HG02759 (cell line): ENCODE measurements around the gene GRK7.
A peak's percentile ranks its signal among the peaks of the same experiment; 100 is the strongest.

Experiments used
- ATAC-seq: cut with Tn5 transposase; IDR thresholded peaks from one replicate; pipeline ENCODE4 v1.9.1; 2021; ENCODE audit warnings: mild to moderate bottlenecking, moderate library complexity; ENCODE audit not compliant: unreplicated experiment

Gene GRK7, protein sequence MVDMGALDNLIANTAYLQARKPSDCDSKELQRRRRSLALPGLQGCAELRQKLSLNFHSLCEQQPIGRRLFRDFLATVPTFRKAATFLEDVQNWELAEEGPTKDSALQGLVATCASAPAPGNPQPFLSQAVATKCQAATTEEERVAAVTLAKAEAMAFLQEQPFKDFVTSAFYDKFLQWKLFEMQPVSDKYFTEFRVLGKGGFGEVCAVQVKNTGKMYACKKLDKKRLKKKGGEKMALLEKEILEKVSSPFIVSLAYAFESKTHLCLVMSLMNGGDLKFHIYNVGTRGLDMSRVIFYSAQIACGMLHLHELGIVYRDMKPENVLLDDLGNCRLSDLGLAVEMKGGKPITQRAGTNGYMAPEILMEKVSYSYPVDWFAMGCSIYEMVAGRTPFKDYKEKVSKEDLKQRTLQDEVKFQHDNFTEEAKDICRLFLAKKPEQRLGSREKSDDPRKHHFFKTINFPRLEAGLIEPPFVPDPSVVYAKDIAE (N-terminal part only)

DNA sequence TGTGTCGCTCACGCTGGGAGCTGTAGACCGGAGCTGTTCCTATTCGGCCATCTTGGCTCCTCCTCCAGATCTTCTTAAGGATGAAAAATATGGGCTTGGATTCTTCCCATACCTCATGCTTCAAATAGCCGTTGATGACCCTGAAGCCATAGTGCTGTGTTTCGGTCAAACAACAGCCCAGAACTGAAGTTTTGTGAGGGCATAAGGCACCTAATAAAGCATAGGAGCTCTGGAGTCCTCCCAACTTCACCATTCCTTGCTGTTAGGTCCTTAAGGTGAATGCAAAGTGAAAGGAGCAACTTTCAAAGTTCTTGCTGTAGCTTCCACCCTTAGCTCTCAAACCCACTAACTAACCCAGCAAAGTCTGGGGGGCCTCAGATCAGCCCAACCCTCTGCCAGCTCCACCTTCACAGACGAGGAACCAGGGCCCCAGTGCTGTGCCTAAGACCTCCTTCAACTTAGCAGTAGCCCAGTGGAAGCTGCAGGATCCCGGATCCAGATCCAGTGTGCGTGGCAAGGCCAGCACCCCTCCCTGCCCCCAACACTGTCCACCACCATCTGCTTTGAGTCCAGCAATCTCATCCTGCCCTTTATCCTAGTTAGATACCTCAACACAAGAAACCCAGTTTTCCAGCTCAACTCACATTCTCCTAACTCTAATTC is at the start of gene GRK7:
TSS of gene GRK7 (plus strand) at position 321 of the 663 bp plus-strand sequence. CDS start 14,877 bp downstream, outside the sequence.
- ATAC-seq, result no peak

DNA sequence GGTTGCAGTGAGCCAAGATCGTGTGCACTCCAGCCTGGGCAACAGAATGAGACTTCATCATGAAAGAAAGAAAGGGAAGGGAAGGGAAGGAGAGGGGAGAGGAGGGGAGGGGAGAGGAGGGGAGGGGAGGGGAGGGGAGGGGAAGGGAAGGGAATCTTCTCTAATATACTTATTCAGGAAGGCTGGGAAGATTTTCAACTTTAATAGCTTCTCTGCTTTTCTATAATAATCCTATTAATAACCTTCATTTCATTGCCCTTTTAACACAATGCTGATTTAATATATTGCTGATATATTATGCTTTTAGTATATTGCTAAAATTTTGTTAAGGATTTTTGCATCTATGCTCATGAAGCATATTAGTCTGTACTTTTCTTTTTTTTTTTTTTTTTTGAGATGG is 48.5 kb upstream of the GRK7 start:
- ATAC-seq, result no peak

DNA sequence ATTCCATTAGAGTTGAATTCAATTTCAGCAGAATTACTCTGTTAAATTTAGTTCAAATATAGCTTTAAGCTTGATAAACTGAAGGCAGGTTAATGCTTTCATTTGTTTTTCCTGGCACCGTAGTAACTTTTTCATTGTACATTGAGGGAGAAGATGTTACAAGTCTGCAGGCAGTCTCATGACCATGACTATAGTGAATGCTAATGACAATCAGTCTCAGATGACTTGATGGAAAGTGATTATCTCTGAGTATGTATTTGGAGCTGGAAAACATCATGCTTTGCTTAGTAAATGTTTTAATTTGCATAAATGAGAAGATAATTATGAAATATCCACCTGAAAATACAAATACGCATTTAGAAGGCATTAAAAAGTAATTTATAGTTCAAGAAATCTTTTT is 41.1 kb upstream of the GRK7 start:
- no peak for ATAC-seq

DNA sequence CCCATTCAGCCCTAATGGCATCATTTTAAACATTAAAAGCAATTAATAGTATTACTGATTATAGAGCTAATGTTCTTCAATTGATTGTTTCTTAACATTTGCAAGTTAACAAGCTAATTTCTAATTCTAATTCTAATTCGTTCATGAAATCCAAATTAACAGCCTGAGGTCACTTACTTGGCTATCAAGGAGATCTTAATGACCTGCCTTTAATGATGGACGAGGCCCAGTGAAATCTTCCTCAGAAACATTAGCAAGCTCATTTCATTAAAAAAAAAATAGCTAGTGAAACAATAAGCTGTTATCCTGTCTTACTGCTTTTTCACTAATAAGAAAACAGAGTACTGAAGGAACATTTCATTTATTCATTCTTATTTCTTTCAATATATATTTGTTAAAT is 40.6 kb upstream of the GRK7 start:
- ATAC-seq, result no peak

DNA sequence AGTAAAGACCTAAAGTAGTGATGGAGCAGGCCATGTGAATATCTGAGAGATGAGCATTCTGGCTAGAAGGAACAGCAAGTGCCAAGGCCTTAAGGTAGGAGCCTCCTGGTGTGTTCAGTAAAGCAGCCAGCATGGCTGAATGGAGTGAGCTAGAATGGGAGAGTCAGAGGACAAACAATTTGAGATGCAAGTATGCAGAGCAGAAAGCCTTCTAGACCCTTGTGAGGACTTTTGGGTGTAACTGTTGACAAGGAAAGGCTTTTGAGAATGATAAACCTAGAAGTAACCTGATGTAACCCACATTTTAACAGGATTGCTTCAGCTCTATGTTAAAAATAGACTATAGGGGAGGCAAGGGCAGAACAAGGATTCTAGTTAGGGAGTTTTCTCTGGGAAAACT is 40.0 kb upstream of the GRK7 start:
- no peak for ATAC-seq

DNA sequence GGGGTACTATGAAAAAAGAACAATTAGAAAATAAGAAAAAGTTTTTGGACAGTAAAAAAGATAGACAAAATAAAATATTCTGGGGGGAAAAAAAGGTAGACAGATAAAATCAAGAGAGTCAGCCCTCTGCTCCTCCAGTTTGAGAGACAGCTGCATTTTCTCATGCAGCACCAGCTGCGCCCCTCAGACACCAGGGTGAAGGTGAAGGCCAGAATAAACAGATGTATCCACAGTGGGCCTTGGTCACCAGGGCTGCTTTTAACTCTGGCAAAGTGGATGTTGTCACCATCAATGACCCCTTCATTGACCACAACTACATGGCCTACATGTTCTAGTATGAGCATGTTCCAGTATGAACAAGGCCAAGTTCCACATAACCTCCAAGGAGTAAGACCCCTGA is 39.0 kb upstream of the GRK7 start:
- no peak for ATAC-seq

DNA sequence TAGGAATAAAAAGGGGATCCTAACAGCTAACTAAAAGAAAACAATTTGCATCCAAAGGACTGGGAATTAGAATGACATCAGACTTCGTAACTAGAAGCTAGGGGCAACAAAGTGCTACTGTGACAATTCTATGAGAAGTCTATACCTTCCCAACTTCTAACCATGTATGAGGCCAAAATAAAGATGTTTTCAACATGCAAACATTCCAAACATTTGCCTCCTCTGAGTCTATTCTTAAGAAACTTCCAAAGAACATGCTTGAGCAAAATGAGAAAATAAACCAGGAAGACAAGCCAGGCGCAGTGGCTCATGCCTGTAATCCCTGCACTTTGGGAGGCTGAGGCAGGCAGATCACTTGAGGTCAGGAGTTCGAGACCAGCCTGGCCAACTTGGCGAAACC is 38.2 kb upstream of the GRK7 start:
- no peak for ATAC-seq

DNA sequence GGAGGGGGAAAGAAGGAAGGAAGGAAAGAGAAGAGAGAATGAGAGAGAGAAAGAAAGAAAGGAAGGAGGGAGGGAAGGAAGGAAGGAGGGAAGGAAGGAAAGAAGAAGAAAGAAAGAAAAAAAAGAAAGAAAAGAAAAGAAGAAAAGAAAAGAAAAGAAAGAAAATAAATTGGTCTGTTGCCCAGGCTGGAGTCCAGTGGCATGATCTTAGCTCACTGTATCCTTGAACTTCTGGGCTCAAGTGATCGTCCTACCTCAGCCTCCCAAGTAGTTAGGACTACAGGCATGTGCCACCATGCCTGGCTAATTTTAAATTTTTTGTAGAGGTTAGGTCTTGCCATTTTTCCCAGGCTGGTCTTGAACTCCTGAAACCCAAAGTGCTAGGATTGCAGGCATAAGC is 36.7 kb upstream of the GRK7 start:
- no peak for ATAC-seq

DNA sequence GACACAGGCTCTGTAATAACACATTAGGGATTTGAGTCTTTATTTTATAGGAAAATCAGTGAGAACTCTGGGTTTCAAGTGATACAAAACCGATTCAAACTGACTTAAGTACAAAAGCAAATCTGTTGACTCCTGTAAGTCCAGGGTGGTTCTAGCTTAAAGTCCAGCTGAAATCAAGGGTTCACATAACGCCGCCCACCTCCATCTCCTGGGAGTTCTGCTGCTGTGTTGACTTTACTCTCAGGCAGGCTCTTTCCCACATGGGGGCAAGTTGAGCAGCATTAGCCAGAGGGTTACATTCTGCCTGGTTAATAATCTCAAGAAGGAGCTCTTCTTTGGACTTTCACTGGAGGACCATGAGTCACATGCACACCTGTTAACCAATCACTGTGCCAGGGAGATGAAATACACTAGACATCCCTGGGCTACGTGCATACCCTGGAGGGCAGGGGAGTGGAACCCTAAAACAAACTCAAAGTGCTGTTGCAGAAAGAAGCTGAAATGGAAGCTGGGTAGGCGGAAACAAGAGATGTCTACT is 34.8 kb upstream of the GRK7 start:
- ATAC-seq, result no peak

DNA sequence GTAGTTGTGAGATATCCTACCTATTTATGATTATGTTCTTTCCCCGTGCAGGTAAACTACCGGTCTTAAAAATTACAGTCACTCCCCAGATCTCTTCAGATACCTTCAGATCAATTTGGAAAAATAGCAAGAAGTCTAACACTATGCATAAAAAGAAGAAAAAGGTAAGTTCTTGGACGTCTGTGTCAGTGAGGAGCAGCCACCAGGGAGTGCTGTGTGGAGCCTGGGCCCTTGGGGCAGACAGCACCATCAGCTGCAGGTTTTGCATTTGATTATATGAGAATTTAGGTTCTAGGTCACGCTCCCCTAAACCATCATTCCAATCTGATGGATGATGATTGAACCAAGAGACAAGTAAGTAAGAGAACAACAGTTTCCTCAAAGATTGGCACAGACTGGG is 34.0 kb upstream of the GRK7 start:
- ATAC-seq, result no peak

DNA sequence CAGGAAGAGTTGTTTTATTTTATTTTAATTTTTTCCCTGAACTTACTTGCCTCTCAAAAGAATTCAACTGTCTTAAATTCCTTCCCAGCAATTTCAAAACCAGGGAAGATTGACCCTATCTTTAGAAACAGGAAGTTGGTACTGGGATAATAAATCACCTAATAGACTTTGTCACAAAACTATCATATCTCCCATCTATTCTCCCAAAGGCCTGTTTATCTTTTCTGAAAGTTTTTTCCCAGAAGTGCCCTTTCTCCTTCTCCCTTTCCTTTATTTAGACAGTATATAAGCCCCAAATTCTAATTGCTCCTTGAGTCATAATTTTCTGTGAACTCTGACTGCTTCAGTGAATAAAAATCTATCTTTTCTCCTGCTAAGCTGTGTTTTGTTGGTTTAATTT is 28.0 kb upstream of the GRK7 start:
- no peak for ATAC-seq

DNA sequence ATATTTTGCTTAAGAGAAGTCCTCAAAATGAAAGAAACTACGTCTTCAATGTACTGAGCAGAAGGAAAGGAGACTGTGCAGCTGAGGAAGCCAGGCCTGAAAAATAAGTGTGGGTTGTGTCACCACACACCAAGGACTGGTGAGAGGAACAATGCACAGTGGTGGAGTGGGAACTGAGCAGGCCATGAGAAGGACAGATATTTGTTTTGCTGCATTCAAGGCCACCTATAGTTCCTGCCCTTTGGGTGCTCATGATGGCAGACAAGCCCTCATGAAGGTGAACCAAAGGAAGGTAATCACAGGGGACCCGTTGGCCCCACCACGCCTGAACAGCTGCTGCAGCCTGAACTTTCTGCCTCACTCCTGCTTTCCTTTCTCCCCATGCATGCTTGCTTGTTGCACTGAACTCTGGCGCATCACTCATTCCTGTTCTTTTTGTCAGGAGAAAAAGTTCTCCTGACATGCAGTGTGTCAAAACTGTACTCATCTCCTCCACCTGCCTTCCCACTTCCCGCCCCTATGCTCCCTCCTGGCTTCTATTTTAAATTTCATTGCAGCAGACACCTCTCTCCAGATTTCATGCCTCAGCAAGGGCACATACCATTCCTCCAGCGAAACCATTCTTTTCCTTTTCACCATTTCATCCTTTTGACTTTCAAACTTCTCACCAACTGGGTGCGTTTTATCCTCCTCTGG is 27.3 kb upstream of the GRK7 start:
- no peak for ATAC-seq

DNA sequence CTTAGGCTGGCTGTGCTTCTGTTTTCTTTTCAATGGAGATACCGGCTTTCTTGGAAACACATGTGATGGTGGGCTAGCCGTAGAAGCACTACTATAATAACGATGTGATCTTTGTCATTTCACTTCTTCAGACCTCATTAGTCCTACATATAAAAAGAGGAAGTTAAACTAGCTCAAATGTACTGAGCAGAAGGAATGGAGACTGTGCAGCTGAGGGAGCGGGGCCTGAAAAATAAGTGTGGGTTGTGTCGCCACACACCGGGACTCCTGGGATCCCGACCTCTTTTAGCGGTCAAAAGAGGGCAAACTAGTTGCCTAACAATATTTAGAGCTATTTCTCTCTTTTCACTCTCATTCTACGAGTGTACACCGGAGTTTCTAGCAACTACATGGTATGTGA is 26.1 kb upstream of the GRK7 start:
- ATAC-seq, result no peak

DNA sequence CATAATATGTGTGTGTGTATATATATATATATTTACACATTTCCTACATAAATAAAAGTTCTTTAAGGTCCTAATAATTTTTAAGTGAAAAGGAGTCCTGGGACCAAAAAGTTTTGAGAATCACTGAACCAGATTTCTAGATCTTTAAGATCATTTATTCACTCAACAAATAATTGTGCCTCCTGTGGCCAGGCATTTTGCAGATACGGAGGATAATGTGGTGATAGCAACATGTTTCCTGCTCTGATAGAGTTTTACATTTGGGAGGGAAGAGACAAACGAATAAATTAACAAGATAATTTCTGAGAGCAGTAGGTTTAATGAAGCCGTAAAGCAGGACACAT is 25.6 kb upstream of the GRK7 start:
- ATAC-seq, result no peak

DNA sequence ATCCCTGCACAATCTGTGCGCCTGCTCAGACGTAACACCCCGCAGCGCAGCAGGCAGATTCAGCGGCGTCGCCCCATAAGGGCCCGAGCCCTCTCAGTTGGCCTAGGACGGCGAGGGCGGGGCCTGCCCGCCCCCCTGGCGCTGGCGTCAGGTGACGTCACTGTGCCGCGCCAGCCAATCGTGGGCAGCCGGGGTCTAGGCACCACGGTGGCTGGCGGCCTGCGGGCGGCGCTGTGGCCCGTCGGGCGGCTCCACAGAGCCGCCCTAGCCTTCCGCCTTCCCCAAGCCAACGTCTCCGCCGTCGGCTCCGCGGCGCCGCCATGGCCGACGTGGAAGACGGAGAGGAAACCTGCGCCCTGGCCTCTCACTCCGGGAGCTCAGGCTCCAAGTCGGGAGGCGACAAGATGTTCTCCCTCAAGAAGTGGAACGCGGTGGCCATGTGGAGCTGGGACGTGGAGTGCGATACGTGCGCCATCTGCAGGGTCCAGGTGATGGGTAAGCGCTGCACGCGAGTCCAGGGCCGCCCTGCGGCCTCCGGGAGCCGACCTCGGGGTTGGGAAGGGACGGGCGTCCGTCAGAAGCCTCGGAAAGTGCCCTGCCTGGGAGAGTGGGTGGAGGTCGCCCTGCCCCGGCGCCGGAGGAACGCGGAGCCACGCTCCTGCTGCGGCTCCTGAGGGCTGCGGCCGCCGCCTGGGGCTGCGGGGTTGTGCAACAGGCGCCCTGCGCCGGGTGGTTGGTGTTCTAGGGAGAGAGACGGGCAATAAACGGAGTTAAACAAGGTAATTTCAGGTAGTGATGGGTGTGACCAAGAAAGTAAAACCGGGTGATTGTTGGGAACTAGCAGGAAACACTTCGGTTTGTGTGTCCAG is 25.0 kb upstream of the GRK7 start, which contains the start of gene RNF7:
TSS of gene RNF7 (plus strand) at position 277 of the 869 bp plus-strand sequence. CDS start at position 321, 44 bp downstream.
- peak; percentile 92 for ATAC-seq

DNA sequence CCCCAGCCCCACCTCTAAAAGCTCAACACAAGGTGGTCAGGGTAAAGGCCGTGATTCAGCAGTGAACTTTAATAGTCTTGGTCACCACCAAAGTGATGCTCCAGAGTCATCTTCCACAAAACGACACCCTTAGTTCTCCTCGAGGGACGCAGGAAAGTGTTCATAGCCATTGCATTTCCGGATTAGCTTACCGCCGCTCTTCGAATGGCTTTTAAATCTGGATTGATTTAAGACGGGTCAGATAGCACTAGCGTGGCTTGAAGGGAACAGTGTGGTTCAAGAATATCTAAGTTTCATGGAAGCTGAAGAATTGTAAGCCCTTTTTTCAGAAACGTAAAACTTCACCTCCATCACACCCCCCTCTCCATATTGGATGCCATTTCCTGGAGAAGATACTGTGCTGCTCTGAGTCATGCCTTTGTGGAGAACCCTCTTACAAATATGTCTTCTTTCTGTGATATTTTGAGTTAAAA is 24.3 kb upstream of the GRK7 start:
- ATAC-seq, result no peak

DNA sequence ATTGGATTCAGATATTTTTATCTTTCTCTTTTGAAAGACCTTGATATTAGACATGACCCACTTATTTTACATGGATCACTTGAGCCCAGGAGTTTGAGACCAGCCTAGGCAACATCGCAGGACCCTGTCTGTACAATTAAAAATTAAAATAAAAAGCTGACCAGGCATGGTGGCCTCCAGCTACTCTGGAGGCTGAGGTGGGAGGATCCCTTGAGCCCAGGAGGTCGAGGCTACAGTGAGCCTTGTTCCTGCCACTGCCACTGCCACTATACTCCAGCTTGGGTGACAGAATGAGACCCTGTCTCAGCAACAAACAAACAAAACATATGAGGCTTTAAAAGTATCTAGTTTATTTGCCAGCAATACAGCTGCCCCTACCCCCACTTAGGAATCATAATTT is 23.5 kb upstream of the GRK7 start:
- ATAC-seq, result no peak

DNA sequence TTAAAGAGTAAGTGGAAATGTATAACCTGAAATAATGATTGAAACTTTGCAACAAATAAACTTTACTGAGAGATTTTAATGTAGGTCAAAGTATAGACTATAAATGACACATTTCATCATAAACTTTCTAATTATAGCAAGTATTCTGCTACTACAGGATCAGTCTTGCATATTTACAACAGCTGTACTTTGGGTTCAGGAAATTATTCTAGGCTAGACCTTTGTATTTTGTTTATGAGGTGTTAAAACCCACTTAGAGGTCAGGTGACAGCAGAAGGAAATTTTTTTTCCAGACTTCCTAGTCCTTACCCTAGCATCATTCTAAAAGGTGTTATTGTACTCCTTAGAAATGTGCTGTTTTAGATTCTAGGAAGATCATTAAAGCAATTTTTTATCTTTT is 22.9 kb upstream of the GRK7 start:
- no peak for ATAC-seq

DNA sequence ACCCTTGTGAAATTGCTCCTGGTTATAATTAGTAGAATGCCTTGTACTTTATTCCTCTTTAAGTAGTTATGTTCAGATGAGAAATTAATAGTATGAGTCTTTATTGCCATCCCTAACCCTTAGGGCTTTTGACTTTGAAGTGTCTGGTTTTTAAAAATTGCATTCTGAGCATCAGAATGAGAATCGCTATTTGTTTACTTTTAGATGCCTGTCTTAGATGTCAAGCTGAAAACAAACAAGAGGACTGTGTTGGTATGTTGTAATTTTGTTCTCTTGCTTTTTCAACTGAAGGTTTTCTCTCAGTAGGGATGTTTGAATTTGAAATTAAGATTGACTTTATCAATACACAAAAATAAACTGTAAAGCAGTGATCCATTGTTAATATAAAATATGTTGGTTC is 19.9 kb upstream of the GRK7 start:
- no peak for ATAC-seq

DNA sequence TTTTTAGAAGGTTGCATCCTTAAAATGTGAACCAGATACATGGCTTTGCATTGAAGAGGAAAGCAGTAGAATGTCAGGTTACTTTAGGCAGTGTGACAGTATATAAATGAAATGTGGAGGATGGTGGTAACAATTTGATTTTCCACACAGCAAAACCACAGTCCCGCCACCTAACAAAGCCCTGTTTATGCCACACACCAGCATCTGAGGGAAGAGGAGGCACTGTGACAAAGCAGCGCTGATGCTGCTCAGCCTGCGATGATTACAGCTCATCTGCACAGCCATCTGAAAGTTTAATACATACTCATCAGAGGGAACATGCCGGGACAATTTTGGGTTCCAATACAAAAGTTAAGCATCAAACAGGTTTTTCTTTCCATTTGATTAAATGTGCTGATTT is 16.2 kb upstream of the GRK7 start:
- ATAC-seq, result no peak
